HTERT RPE-1 (cell line): Measurements from ENCODE around the gene DYNLT5.
"Not testable (repeated sequence)": the region's sequence is repeated elsewhere in the genome, so short reads cannot be mapped to it uniquely, and the experiment has no call there.

Source experiments
- in situ Hi-C: fragments of 300-500 bp; cut with MboI; formaldehyde crosslinking; loops from 4 replicates; pipeline ENCODE4 v1.14.3; 2020; ENCODE audit warnings: low sequenced_read_pairs

DYNLT5 gene

GRCh38 chr1:66787641-66788040 lies 35.4 kb downstream of the DYNLT5 start:
- in situ Hi-C loops, result no loop called here

GRCh38 chr1:66788231-66788939 lies 36.1 kb downstream of the DYNLT5 start:
- in situ Hi-C loops, result no loop called here

GRCh38 chr1:66791621-66792610 lies 39.7 kb downstream of the DYNLT5 start:
- in situ Hi-C loops, result no loop called here

GRCh38 chr1:66795839-66796238 lies 43.6 kb downstream of the DYNLT5 start:
- in situ Hi-C loops, result not testable (repeated sequence)

GRCh38 chr1:66809245-66809644 lies 57.0 kb downstream of the DYNLT5 start:
- in situ Hi-C loops, result no loop called here

GRCh38 chr1:66809736-66810326 lies 57.6 kb downstream of the DYNLT5 start:
- in situ Hi-C loops, result no loop called here

GRCh38 chr1:66824771-66825170 lies 72.5 kb downstream of the DYNLT5 start:
- in situ Hi-C loops, result no loop called here
